ENCODE data around the gene MBTPS1.

The MBTPS1 gene

DNA sequence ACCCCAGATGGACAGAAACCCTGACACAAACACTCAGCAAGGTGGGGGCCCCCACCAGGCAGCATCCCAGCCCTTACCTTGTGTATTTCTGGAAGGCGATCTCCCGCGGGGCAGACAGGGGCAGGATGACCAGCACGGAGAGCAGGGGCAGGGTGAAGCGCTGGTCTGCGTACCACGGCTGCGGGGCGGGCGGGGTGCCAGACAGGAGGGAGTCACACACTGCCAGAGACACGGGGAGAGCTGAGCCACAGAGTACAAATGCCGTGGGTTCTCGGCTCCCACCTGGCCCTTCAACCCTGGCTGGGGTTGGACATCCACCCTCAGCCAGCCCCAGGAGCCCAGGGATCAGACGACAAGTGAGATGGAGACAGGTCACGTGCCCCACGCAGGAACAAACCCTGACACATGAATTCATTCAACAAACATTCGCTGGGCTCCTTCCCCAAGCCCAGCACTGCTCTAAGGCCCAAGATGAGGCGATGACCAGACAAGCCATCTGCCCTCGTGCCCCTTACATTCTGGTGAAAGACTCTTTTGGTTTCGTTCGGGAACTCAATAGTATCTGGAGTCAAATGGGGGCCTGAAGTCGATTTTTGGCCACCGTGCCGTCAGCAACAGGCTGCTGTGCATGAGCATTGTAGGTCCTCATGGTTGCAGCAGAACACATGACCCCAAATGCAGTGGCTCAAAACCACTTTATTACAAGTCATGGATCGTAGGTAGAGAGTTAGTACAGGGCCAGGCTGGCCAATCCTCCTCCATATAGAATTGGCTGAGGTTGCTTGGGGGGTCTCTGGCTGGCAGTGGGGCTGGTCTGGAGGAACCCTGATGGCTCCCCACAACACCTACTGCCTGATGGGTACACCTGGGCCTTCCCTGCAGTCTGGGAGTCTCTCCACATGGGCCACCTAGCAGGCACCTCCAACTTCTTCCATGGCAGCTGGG is 83.2 kb downstream of the MBTPS1 start:
- DNase-seq, result no peak

DNA sequence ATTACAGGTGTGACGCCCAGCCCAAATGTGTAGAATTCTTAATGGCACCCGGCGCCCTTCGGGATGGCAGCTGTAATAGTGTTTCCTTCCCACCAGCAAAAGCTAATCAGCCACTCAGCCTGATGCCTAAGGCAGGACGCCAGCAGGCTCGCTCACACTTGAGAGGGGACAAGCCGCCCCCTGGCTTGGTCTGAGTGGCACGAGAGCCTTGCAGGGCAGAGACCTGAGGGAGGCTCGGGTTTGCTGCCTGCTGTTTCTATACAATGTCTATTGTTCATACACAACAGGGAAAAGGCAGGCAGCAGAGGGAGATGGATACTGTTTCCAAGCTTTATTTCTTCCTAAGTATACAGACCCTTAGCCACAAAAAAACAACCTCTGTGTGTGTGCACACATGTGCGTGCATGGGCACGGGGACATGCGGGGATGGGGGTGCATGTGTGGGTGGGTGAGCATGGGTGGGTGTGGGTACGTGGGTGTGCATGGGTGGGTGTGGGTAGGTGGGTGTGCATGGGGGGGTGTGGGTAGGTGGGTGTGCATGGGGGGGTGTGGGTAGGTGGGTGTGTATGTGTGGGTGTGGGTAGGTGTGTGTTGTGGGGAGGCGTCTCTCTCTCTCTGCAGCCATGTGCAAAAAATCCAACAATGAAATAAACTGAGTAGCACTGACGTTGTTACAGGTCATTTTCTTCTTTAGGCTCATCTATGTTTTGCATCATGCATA is 84.1 kb downstream of the MBTPS1 start:
- DNase-seq, result no peak

DNA sequence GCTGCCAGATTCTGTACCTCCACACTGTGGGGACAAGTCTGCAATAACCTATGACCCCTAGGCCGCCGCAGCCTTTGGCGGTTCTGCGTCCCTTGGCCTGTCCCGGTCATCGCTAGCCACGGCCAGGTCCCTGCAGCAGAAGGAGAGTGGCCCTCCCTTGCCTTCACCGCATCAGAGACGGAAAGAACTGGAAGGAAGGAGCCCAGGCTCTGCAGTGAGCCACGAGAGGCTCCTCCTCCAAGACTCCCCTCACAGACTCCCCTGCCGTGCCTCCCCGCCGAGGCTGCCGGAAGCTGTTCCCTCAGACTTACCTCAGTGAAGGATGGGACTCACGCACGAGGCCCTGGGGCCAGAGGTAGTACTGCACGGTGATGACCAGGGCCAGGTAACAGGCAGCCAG is 85.2 kb downstream of the MBTPS1 start:
- DNase-seq, result no peak

- no peak for DNase-seq
Observed at GRCh38 chr16:84029297-84030047, 87.3 kb downstream of the MBTPS1 start.

- no peak for DNase-seq
Observed at GRCh38 chr16:84027625-84028024, 89.1 kb downstream of the MBTPS1 start.

GRCh38 chr16:84026606-84027005 is 90.1 kb downstream of the MBTPS1 start:
- DNase-seq, result no peak

DNA sequence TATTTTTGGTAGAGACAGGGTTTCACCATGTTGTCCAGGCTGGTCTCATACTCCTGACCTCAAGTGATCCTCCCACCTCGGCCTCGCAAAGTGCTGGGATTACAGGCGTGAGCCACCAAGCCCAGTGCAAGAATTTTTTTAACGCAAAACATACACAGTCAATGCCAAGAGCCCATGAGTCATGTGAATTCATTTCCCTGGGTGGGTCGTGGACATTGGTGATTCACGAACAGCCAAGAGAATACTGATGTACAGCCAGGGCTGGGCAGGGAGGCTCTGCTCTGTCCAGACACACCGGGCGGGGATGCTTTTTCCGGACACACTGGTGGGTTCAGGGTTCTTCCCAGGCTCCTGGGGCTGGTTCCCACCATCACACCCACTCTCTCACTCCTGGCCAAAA is 91.9 kb downstream of the MBTPS1 start:
- DNase-seq, result no peak

DNA sequence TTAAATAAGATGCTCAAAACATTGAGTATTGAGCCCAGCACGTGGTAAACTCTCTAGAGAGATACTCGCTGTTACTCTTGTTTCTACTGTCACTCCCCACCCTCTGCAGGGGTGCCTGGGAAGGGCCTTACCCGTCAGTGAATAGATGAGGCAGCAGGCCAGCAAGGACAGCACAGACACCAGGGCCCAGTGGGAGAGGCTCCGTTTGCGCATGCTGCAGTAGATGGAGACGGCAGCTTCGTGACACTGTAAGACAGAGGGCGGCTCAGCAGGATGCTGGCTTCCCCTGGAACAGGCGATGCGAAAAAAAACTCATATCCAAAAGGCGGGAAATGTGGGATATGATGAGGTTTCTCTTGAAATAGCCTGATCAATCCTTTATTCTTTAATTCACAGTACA is 94.1 kb downstream of the MBTPS1 start:
- DNase-seq, result no peak

GRCh38 chr16:84021488-84021887 is 95.3 kb downstream of the MBTPS1 start:
- no peak for DNase-seq

- no peak for DNase-seq
Observed at GRCh38 chr16:84020353-84020752, 96.4 kb downstream of the MBTPS1 start.

DNA sequence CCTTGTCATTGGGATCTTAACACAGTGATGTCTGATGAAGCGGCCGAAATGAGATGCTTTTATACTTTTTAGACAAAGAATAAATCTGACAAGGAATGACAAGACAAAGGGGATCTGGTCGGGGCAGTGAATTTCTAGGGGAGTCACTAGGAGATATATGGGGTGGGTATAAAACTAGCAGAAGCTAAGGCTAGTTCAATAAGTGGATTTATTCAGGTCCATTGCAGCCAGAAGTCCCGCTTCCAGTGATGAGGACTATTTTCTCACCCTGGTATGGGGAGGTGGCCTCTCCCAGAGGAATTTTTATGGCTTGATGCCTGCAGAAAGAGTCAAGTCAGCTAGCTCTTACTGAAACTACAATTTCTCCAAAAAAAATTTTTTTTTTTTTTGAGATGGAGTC is 98.0 kb downstream of the MBTPS1 start:
- DNase-seq, result no peak

DNA sequence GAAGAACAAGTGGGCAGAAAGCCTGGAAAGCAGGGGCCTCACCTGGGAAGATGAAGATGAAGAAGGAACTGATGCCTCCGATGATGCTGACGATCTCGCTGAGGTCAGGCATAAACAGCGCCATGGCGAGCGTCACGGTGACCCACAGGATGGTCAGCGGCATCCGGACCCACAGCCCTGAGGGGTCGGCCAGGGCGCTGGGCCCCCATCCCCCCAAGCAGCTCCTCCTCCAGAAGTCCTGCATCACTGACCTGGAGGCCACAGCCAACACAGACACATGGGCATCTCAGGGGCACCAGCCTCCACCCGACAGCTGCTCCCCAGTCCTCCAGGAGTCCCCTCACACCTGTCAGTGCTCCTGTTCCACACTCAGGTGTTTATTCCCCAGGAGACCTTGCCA is 100.3 kb downstream of the MBTPS1 start:
- no peak for DNase-seq

DNA sequence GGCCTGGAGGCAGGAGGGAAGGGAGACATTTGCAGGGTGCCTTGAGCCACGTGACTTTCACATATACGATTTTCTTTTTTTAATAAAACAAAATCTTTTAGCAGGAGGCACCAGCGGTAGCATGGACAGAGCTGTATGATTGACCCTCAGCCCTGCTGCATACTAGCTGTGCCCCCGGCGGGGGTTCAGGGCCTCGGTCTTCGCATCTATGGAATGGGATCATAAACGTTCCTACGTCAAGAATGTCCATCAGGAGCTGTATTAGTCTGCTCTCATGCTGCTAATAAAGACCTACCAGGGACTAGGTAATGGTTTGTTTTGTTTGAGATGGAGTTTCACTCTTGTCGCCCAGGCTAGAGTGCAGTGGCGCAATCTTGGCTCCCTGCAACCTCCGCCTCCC is 101.3 kb downstream of the MBTPS1 start:
- DNase-seq, result no peak

- DNase-seq, result no peak
Observed at GRCh38 chr16:84014570-84015327, 102.0 kb downstream of the MBTPS1 start.

DNA sequence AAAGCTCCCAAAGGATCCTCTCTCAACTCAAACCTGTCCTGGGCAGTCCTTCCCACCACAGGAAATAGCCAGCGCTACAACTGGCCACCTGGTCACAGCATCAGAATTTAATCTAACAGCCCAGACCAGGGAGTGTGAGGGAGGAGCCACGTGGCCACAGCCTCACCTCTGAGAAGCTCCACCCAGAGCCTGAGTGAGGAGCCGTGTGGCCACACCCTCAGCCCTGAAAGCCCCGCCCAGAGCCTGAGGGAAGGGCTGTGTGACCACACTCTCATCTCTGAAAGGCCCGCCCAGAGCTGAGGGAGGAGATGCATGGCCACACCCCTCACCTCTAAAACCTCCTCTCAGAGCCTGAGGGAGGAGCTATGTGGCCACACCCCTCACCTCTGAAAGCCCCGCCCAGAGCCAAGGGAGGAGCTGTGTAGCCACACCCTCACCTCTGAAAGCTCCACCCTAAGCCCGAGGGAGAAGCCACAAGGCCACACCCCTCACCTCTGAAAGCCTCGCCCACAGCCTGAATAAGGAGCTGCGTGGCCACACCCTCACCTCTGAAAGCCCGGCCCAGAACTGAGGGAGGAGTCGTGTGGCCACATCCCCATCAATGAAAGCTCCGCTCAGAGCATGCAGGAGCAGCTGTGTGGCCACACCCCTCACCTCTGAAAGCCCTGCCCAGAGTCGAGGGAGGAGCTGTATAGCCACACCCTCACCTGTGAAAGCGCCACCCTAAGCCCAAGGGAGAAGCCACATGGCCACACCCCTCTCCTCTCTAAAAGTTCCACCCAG is 102.8 kb downstream of the MBTPS1 start:
- peak; percentile 97 for DNase-seq

DNA sequence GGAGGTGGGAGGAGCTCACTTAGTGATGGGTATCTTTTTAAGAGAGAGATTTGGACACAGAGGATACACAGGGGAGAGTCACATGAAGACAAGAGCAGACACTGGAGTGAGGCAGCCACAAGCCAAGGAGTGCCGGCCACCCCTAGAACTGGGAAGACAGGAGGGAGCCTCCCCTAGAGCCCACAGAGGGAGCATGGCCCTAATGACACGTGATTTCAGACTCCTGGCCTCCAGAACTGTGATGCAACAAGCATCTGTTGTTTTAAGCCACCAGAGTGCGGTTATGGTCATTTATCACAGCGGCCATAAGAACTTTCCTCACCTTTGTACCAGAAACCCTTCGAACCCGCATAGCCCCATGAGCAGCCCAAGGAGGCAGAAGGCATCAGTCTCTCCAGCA is 107.5 kb downstream of the MBTPS1 start:
- no peak for DNase-seq

GRCh38 chr16:84007965-84008364 is 108.8 kb downstream of the MBTPS1 start:
- no peak for DNase-seq

- no peak for DNase-seq
Observed at GRCh38 chr16:84007520-84007919, 109.2 kb downstream of the MBTPS1 start.

DNA sequence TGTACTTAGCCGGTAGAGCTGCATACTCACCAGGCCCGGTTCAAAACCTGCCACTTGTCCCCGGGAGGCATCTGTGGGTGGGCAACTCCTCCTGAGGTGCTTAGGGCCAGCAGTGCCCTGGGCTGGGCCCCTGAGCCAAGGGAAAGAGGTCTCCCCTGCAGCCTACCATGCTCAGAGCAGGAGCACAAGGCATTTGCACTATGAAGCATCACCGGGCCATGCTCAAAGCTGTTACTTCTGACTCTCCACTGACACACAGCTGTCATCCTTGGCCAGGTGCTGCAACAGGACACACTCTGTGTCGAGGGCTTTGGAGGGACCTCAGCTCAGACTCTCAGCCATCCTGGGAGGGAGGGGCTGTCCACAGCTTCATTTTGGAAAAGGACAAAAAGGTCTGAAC is 111.4 kb downstream of the MBTPS1 start:
- DNase-seq, result no peak

DNA sequence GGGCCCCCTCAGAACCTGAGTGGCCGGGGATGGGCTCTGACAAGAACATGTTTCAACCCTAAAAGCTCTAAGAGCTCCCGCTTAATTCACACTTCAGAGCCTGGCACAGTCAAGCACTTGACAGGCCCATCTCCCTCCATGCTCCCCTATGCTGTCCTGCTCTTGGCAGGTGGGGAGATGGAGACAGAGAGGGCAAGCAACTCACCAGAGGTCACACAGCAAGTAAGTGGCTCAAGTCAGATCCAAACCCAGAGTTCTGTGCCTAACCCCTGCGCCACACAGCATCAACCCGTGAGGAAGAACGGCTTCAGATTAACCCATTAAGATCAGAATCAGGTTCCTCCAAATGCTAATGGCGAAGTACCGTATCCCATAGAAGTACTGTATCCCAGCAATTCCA is 112.3 kb downstream of the MBTPS1 start:
- no peak for DNase-seq

Measured in NCI-H526 treated with DMSO at 0.1 percent for 48 hours (cell line).